Neural crest cell (in vitro differentiated cells): ENCODE results near the gene TTC23. TPM values are rescaled to one million over a fixed set of nuclear protein-coding genes. Genes with fewer than 3 reads are reported as not detected.
"Not testable (repeated sequence)": the region's sequence is repeated elsewhere in the genome, so short reads cannot be mapped to it uniquely, and the experiment has no call there.

ENCODE experiments used
- DNase-seq: peaks from one replicate; pipeline ENCODE4 v3.0.0; 2021; ENCODE audit warnings: low read depth, mixed read lengths, low spot score
- H3K27ac Mint-ChIP-seq: one replicate; pipeline ENCODE4 v1.8.0; 2021; ENCODE audit warnings: mild to moderate bottlenecking, mixed read lengths; ENCODE audit not compliant: unreplicated experiment
- H3K27me3 Mint-ChIP-seq: 2 replicates; pipeline ENCODE4 v1.8.0; 2021; ENCODE audit warnings: low read depth, mild to moderate bottlenecking, mixed read lengths
- H3K36me3 Mint-ChIP-seq: 2 replicates; pipeline ENCODE4 v1.8.0; 2021; ENCODE audit warnings: low read depth, mild to moderate bottlenecking, mixed read lengths
- H3K4me1 Mint-ChIP-seq: 2 replicates; pipeline ENCODE4 v1.8.0; 2021; ENCODE audit warnings: mixed read lengths
- H3K4me3 Mint-ChIP-seq: one replicate; pipeline ENCODE4 v1.8.0; 2021; ENCODE audit warnings: mild to moderate bottlenecking, mixed read lengths
- H3K9me3 Mint-ChIP-seq: 2 replicates; pipeline ENCODE4 v1.8.0; 2021; ENCODE audit warnings: mixed read lengths
- total RNA-seq: library from RNA; stranded (reverse); gene quantifications from 2 replicates; pipeline ENCODE4 v1.2.1, GENCODE V29; 2021
- TF ChIP-seq, protein P1 (sequence below): fragments of 200-600 bp; sonication (generic); conservative IDR thresholded peaks from 2 replicates; pipeline ENCODE4 v1.5.0; 2021; ENCODE audit warnings: antibody characterized with exemption, mild to moderate bottlenecking

TTC23 gene
- total RNA-seq, 1 donor from 2014 or later: 25.7 TPM

DNA sequence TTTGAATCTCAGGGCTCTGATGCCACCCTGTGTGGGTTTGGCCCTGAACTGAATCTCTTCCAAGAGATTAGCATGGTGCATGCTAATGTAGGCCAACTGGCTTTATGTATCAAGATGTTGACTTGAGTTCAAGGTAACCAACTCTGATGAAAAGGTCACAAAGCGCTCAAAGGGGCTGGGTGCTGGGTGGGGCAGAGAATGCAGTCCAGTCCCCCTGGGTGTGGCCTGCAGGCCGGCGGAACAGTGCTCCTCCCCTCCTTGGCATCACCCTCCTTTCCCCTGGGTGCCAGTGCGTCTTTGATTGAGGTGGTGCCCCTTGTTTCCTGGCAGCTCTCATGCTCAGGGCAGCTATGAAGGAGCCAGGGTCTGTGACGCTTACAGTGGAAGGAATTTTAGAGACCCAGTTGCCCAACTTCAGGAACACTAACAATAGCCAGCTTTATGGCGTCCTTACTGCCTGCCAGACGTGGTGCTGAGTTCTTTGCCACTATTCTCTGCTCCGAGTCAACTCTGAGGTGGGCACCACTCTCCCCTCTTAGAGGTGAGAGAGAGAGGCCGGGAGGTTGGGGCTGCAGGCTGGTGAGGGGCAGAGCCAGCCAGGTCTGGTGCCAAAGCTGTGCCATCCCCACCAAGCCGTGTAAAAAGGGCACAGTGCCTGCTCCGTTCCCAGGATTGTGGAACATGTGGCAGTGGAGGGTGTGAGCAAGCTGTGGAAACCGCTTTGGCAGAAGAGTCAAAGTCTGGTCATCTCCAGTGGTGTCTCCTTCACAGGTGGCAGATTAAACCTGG, 134.7 kb downstream of the TTC23 start:
- H3K36me3 Mint-ChIP-seq: peaks cover 4% of the 10 kb centered on the region
- H3K27ac Mint-ChIP-seq: no peak overlapping the region
- no peaks in the 10 kb centered on the region for H3K9me3 Mint-ChIP-seq
- H3K27me3 Mint-ChIP-seq: no peaks in the 10 kb centered on the region
- TF ChIP-seq, protein P1, sequence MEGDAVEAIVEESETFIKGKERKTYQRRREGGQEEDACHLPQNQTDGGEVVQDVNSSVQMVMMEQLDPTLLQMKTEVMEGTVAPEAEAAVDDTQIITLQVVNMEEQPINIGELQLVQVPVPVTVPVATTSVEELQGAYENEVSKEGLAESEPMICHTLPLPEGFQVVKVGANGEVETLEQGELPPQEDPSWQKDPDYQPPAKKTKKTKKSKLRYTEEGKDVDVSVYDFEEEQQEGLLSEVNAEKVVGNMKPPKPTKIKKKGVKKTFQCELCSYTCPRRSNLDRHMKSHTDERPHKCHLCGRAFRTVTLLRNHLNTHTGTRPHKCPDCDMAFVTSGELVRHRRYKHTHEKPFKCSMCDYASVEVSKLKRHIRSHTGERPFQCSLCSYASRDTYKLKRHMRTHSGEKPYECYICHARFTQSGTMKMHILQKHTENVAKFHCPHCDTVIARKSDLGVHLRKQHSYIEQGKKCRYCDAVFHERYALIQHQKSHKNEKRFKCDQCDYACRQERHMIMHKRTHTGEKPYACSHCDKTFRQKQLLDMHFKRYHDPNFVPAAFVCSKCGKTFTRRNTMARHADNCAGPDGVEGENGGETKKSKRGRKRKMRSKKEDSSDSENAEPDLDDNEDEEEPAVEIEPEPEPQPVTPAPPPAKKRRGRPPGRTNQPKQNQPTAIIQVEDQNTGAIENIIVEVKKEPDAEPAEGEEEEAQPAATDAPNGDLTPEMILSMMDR: no peak
- H3K4me3 Mint-ChIP-seq: no peak overlapping the region
- no peak for DNase-seq
- H3K4me1 Mint-ChIP-seq: peaks cover 3% of the 10 kb centered on the region

DNA sequence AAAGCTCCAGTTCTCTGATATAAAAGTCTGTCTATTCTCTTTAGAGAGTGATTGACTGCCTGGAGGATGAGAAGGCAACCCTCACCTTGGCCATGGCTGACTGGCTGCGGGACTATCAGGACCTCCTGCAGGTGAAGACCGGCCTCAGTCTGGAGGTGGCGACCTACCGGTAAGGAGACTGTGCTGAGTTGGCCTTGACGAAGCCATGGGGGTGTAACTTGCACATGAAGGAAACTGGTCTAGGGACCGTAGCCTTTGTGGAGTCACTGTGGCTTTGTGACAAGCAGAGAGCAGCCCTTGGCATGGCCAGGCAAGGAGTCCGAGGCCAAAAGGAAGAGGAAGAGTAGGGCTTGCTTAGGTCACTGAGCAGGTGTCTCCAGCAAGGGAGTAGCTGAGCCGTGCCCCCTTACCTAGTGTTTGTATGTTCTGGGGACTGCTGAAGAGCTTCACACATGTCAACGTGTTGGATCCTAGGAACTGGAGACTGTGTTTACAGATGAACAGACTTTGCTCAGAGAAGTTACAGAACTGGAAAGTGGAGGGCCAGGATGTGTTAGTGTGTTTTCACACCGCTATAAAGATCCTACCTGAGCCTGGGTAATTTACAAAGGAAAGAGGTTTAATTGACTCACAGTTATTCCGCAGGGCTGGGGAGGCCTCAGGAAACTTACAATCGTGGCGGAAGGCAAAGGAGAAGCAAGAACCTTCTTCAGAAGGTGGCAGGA, 135.7 kb downstream of the TTC23 start:
- peaks cover 6% of the 10 kb centered on the region for H3K4me1 Mint-ChIP-seq
- H3K27me3 Mint-ChIP-seq: peaks cover 3% of the 10 kb centered on the region
- TF ChIP-seq, protein P1: no peak
- peaks cover 4% of the 10 kb centered on the region for H3K36me3 Mint-ChIP-seq
- no peak for DNase-seq
- H3K9me3 Mint-ChIP-seq: no peaks in the 10 kb centered on the region
- no peak overlapping the region for H3K27ac Mint-ChIP-seq
- no peak overlapping the region for H3K4me3 Mint-ChIP-seq

DNA sequence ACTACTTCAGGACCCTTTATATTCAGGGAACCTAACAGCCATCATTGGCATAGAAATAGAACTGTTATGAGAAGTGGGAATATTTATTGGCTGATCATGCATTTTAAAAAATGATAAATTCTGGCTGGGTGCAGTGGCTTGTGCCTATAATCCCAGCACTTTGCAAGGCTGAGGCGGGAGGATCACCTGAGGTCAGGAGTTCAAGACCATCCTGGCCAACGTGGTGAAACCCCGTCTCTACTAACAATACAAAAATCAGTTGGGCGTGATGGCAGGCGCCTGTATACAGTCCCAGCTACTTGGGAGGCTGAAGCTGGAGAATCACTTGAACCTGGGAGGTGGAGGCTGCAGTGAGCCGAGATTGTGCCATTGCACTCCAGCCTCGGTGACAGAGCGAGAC, 137.7 kb downstream of the TTC23 start:
- DNase-seq, H3K4me3 Mint-ChIP-seq, H3K4me1 Mint-ChIP-seq, H3K9me3 Mint-ChIP-seq, H3K27ac Mint-ChIP-seq, H3K36me3 Mint-ChIP-seq: not testable (repeated sequence)
- H3K27me3 Mint-ChIP-seq: peaks cover 18% of the 10 kb centered on the region

DNA sequence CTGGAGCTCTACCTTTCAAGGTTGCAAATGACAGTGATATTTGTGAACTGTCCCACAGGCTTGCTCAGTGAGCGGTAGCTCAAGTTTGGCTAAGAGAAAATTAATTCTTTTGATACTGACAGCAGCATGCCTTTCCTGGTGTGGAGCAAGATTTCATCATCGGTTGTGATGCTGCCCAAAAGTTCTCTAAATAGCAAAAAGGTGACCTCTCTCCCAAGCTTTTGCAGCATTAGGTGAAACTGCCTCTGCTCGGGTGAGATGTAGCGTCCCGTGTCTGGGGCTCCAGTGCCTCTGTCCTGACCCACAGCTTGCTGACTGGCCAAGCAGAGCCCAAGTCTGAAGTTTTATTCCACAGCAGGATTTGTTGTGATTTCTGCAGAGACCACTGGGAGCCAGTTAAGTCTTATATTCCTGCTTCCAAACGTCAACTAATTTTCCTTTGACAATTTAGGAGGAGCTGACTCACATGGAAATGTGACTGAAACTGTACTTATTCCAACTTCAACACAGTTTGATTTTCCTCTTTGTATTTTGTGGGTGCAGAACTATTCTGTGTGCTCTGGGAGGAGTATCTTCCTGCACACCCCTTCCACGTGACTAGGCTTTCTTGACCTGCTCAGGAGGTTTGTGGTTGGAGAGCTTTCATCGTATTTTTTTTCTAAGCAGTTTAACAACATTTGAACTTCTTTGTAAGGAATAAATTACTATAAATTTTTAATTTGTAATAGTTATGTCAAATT, 138.6 kb downstream of the TTC23 start:
- TF ChIP-seq, protein P1: no peak

DNA sequence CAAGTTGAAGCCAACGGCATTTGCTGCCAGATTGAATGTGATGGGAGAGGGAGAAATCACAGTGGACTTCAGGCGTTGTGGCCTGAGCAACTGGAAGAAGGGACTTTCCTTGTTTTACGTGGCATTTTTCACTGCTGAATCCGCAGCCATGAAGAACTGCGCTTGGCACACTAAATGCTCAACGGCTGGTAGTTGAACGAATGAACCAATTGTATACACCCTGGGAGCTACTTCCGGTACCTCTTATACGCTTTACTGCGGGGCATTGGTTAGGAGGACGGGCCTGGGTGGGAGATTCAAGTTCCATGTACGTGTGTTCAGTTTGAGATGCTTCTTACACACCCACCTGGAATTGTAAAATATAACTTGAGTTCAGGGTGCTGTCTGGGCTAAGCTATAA, 139.3 kb downstream of the TTC23 start:
- Mint-ChIP-seq H3K27ac (peak overlapping the region; percentile 87), H3K36me3 (no peaks in the 10 kb centered on the region), H3K9me3 (no peaks in the 10 kb centered on the region), H3K4me3 (no peak overlapping the region), H3K4me1 (peaks cover 6% of the 10 kb centered on the region), H3K27me3 (peaks cover 27% of the 10 kb centered on the region)
- TF ChIP-seq, protein P1: no peak
- DNase-seq: no peak

More for the DNA sequence above, 138.6 kb downstream of the TTC23 start:
- no peak for DNase-seq
- H3K27me3 Mint-ChIP-seq: peaks cover 25% of the 10 kb centered on the region
- H3K27ac Mint-ChIP-seq: no peak overlapping the region
- H3K36me3 Mint-ChIP-seq: no peaks in the 10 kb centered on the region
- peaks cover 6% of the 10 kb centered on the region for H3K4me1 Mint-ChIP-seq
- no peaks in the 10 kb centered on the region for H3K9me3 Mint-ChIP-seq
- no peak overlapping the region for H3K4me3 Mint-ChIP-seq
